Hepatocyte (in vitro differentiated cells): ENCODE measurements around the gene VWF.

Experiments used
- CTCF ChIP-seq: fragments of 200-600 bp; sonication (generic); IDR thresholded peaks from 2 replicates; pipeline ENCODE4 v1.5.1; 2016; ENCODE audit warnings: antibody characterized with exemption, mild to moderate bottlenecking; ENCODE audit not compliant: poor library complexity
- EZH2 ChIP-seq: fragments of 200-600 bp; sonication (generic); IDR thresholded peaks from 2 replicates; pipeline ENCODE4 v1.6.1; 2016; ENCODE audit warnings: antibody characterized with exemption, mild to moderate bottlenecking, borderline replicate concordance
- EZH2phosphoT487 ChIP-seq: fragments of 200-600 bp; sonication (generic); IDR thresholded peaks from one replicate; pipeline ENCODE4 v1.6.1; 2018; ENCODE audit warnings: antibody characterized with exemption, mild to moderate bottlenecking, low read depth, moderate library complexity; ENCODE audit not compliant: unreplicated experiment, severe bottlenecking

DNA sequence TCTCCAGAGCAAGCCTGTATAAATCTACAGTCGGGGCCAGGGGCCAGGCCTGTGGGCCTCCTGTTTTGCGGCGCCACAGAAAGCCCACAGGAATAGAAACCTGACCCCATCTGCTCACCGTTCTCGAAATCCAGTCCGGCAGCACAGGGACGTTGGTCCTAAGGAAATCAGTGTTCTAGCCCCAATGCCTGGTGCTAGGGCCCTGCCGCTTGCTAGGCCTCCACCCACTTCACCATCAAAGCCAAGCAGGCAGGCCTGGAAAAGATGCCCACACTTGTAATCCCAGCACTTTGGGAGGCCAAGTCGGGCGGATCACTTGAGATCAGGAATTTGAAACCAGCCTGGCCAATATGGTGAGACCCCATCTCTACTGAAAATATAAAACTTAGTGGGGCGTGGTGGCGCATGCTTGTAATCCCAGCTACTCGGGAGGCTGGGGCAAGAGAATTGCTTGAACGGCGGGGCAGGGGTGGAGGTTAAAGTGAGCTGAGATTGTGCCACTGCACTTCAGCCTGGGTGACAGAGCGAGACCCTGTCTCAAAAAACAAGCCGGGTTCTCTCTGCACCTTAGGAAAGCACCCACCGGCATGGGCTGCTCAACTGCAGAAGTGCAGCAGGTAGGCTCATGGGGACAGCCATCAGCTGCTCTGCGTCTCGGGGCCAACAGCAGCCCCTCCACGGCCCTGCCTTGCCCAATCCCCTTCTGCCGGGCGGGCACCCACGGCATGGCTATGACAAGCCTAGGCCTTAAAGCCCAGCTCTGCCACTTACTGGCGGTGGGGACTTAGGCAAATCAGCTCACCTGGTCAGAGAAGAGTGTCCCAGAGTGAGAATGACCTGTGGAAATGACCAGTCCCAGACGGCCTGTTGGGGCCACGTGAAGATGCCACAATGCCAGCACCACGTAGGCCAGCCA is 47.4 kb downstream of the VWF start:
- TF ChIP-seq CTCF, result no peak
- no peak for TF ChIP-seq EZH2phosphoT487
- no peak for TF ChIP-seq EZH2
